Suprapubic skin (tissue), 4 donors: ENCODE measurements around the gene KCNA5. TPM values are rescaled to one million over a fixed set of nuclear protein-coding genes. Genes with fewer than 3 reads are reported as not detected.

ENCODE experiments used
- DNase-seq, 2 donors: peaks; one replicate each; pipeline ENCODE4 v3.0.0-alpha.2; 2019; ENCODE audit warnings: low spot score in 2 of 2
- H3K27ac ChIP-seq: fragments of 200-600 bp; sonication (generic); one replicate; pipeline ENCODE4 v1.5.1; 2019
- H3K27me3 ChIP-seq: fragments of 200-600 bp; sonication (generic); one replicate; pipeline ENCODE4 v1.5.1; 2019
- H3K36me3 ChIP-seq: fragments of 200-600 bp; sonication (generic); one replicate; pipeline ENCODE4 v1.5.1; 2019
- H3K4me1 ChIP-seq: fragments of 200-600 bp; sonication (generic); one replicate; pipeline ENCODE4 v1.5.1; 2019
- H3K4me3 ChIP-seq: fragments of 200-600 bp; sonication (generic); one replicate; pipeline ENCODE4 v1.5.1; 2019; ENCODE audit warnings: mild to moderate bottlenecking
- H3K9me3 ChIP-seq: fragments of 200-600 bp; sonication (generic); one replicate; pipeline ENCODE4 v1.5.1; 2019
- CTCF ChIP-seq, 2 donors: fragments of 200-600 bp in 1 of 2; fragments of 450-650 bp in 1 of 2; sonication (generic) in 1 of 2; IDR thresholded peaks; one replicate each; pipeline ENCODE4 v1.5.1; 2016 to 2019; ENCODE audit warnings: antibody characterized with exemption in 2 of 2, mild to moderate bottlenecking in 1 of 2, moderate library complexity in 1 of 2
- EP300 ChIP-seq: sonication (generic); formaldehyde crosslinking; IDR thresholded peaks from one replicate; pipeline ENCODE4 v1.6.1; 2017; ENCODE audit warnings: antibody characterized with exemption
- POLR2A ChIP-seq, 2 donors: fragments of 450-650 bp; IDR thresholded peaks; one replicate each; pipeline ENCODE4 v1.6.1; 2017; ENCODE audit warnings: antibody characterized with exemption in 2 of 2, mild to moderate bottlenecking in 2 of 2, moderate library complexity in 2 of 2
- POLR2AphosphoS5 ChIP-seq, 3 donors: sonication (generic); formaldehyde crosslinking; IDR thresholded peaks; one replicate each; pipeline ENCODE4 v1.6.1; 2017; ENCODE audit warnings: antibody characterized with exemption in 3 of 3
- WGBS: methylation state at CpG from one replicate; pipeline ENCODE4 v1.1.5; 2018; 5-methylcytosine and 5-hydroxymethylcytosine counted together
- total RNA-seq, 4 donors: library from RNA; depleted of rRNA; stranded (reverse); fragments of >200 nt; gene quantifications; one replicate each; pipeline ENCODE4 v1.1.0, GENCODE V29; 2016

The KCNA5 gene
- total RNA-seq, 4 donors from 2014 or later = 0.95 TPM; not detected in 3

DNA sequence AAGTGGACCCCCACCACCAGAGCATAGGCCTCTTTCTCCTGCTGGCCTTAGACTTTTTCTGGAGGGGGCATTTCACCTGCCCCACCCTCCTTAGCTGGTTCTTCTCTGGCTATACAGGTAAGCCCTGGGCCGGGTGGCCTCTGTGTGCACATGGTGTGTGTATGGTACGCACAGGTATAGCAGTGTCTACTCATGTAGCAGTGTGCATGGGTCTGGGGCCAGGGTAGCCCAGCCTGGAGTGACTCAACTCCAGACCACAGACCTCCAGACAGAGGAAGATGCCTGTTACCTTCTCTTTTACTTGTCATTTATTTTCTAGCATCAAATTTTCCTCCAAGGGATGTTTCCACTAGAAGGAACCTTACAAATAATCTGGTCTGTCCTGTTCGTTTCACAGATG is 6.9 kb downstream of the KCNA5 start:
- no peaks in the 10 kb centered on the region for H3K36me3 ChIP-seq
- H3K27me3 ChIP-seq = peaks cover 28% of the 10 kb centered on the region
- TF ChIP-seq POLR2AphosphoS5 (IDR thresholded peaks at IDR 0.05) (no peak), EP300 (no peak), POLR2A (IDR thresholded peaks at IDR 0.05) (no peak), CTCF (IDR thresholded peaks at IDR 0.05) (no peak)

GRCh38 chr12:5051334-5051733 is 7.7 kb downstream of the KCNA5 start:
- no peaks in the 10 kb centered on the region for H3K36me3 ChIP-seq
- TF ChIP-seq POLR2AphosphoS5 (IDR thresholded peaks at IDR 0.05) (no peak), POLR2A (IDR thresholded peaks at IDR 0.05) (no peak), EP300 (no peak), CTCF (IDR thresholded peaks at IDR 0.05) (no peak)
- peaks cover 23% of the 10 kb centered on the region for H3K27me3 ChIP-seq
- no peak overlapping the region for H3K27ac ChIP-seq
- H3K4me3 ChIP-seq = no peak overlapping the region
- H3K9me3 ChIP-seq = no peaks in the 10 kb centered on the region
- DNase-seq = no peak
- peaks cover 4% of the 10 kb centered on the region for H3K4me1 ChIP-seq
- 84% methylated on average over 2 of the region's 2 CpGs for WGBS

More for the DNA sequence above, 6.9 kb downstream of the KCNA5 start:
- WGBS = 77% methylated on average over 3 of the region's 3 CpGs
- H3K4me1 ChIP-seq = peaks cover 4% of the 10 kb centered on the region
- H3K9me3 ChIP-seq = no peaks in the 10 kb centered on the region
- no peak for DNase-seq
- H3K4me3 ChIP-seq = no peak overlapping the region
- H3K27ac ChIP-seq = no peak overlapping the region

DNA sequence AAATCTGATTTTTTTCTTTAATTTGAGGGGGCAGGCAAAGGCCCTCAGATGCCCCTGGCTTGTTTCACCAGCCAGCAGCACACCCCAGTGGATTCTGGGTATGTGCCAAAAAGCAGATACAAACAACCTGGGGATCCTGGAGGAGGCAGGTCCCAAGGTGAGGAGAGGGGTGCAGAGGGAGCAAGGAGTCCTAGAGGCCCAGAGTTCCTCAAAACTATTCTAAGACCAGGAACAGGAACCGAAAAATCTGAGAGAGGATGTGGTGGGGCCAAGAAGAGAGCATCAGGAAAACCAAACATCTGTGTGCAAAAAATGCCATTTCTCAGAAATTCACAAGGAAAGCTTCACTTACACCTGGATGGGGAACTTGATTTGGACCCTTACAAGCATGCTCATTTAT is 8.2 kb downstream of the KCNA5 start:
- WGBS = 89% methylated on average over 1 of the region's 1 CpG
- H3K4me3 ChIP-seq = no peak overlapping the region
- H3K4me1 ChIP-seq = peaks cover 4% of the 10 kb centered on the region
- peaks cover 19% of the 10 kb centered on the region for H3K27me3 ChIP-seq
- DNase-seq = no peak
- no peaks in the 10 kb centered on the region for H3K9me3 ChIP-seq
- no peaks in the 10 kb centered on the region for H3K36me3 ChIP-seq
- no peak for TF ChIP-seq CTCF (IDR thresholded peaks at IDR 0.05)
- no peak for TF ChIP-seq EP300
- no peak for TF ChIP-seq POLR2AphosphoS5 (IDR thresholded peaks at IDR 0.05)
- TF ChIP-seq POLR2A (IDR thresholded peaks at IDR 0.05) = no peak
- no peak overlapping the region for H3K27ac ChIP-seq

- no peaks in the 10 kb centered on the region for H3K9me3 ChIP-seq
- H3K4me1 ChIP-seq = peaks cover 4% of the 10 kb centered on the region
- H3K4me3 ChIP-seq = no peak overlapping the region
- peaks cover 14% of the 10 kb centered on the region for H3K27me3 ChIP-seq
- DNase-seq = no peak
- H3K27ac ChIP-seq = no peak overlapping the region
- H3K36me3 ChIP-seq = no peaks in the 10 kb centered on the region
- 66% methylated on average over 4 of the region's 4 CpGs for WGBS
- TF ChIP-seq POLR2A (IDR thresholded peaks at IDR 0.05) (no peak), CTCF (IDR thresholded peaks at IDR 0.05) (no peak)
These were observed 8.7 kb downstream of the KCNA5 start for GRCh38 chr12:5052348-5052747.

GRCh38 chr12:5059358-5059757 is 15.7 kb downstream of the KCNA5 start:
- TF ChIP-seq EP300 (no peak), CTCF (IDR thresholded peaks at IDR 0.05) (no peak), POLR2A (IDR thresholded peaks at IDR 0.05) (no peak), POLR2AphosphoS5 (IDR thresholded peaks at IDR 0.05) (no peak)
- Histone ChIP-seq H3K4me1 (no peaks in the 10 kb centered on the region), H3K36me3 (no peaks in the 10 kb centered on the region), H3K4me3 (no peak overlapping the region), H3K27ac (no peak overlapping the region), H3K27me3 (peaks cover 7% of the 10 kb centered on the region), H3K9me3 (no peaks in the 10 kb centered on the region)
- 46% methylated on average over 6 of the region's 6 CpGs for WGBS
- no peak for DNase-seq
